Lower leg skin (tissue), 3 donors: ENCODE data around the gene AGAP3.

Experiments
- POLR2A ChIP-seq, 2 donors: fragments of 450-650 bp; IDR thresholded peaks; one replicate each; pipeline ENCODE4 v1.6.1; 2016 to 2017; ENCODE audit warnings: antibody characterized with exemption in 2 of 2, mild to moderate bottlenecking in 1 of 2, moderate library complexity in 1 of 2
- TF ChIP-seq, protein P1 (sequence below), 3 donors: fragments of 450-650 bp; IDR thresholded peaks; one replicate each; pipeline ENCODE4 v1.5.1; 2016; ENCODE audit warnings: antibody characterized with exemption in 3 of 3, mild to moderate bottlenecking in 3 of 3, moderate library complexity in 2 of 3

DNA sequence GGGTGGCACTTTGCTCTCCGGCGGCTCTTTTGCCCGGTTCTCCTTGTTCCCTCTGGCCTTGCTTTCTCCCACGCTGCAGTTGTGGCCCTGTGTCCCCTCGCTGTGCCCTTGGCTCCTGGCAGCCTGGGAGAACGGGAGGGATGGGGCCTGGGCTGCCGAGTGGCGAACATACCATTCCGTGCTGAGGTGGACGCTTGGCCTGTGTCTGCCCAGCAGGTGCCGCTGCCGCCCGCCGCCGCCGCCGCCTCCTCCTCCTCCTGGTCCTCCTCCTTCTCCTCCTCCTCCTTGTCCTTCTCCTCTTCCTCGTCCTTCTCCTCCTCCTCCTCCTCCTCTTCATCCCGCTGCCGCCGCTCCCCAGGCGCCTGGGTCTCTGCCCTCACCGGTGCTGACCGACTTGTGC lies 36.0 kb downstream of the AGAP3 start:
- TF ChIP-seq, protein P1, sequence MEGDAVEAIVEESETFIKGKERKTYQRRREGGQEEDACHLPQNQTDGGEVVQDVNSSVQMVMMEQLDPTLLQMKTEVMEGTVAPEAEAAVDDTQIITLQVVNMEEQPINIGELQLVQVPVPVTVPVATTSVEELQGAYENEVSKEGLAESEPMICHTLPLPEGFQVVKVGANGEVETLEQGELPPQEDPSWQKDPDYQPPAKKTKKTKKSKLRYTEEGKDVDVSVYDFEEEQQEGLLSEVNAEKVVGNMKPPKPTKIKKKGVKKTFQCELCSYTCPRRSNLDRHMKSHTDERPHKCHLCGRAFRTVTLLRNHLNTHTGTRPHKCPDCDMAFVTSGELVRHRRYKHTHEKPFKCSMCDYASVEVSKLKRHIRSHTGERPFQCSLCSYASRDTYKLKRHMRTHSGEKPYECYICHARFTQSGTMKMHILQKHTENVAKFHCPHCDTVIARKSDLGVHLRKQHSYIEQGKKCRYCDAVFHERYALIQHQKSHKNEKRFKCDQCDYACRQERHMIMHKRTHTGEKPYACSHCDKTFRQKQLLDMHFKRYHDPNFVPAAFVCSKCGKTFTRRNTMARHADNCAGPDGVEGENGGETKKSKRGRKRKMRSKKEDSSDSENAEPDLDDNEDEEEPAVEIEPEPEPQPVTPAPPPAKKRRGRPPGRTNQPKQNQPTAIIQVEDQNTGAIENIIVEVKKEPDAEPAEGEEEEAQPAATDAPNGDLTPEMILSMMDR (IDR thresholded peaks at IDR 0.05) = no peak
- TF ChIP-seq POLR2A (IDR thresholded peaks at IDR 0.05) = no peak
